H9 (cell line): Measurements from ENCODE around the gene SAP30L. TPM values are rescaled to one million over a fixed set of nuclear protein-coding genes. Genes with fewer than 3 reads are reported as not detected.

ENCODE experiments used
- DNase-seq: peaks from one replicate; pipeline ENCODE4 v3.0.0-alpha.2; 2017
- H2AFZ ChIP-seq: one replicate; pipeline ENCODE4 v1.6.1; 2013; ENCODE audit warnings: mild to moderate bottlenecking, low read length, control low read depth, moderate library complexity
- H2AK5ac ChIP-seq: 2 replicates; pipeline ENCODE4 v1.6.1; 2013; ENCODE audit warnings: low read length, control low read depth, mixed read lengths; ENCODE audit not compliant: insufficient read length
- H2BK120ac ChIP-seq: one replicate; pipeline ENCODE4 v1.6.1; 2013; ENCODE audit warnings: low read depth, mild to moderate bottlenecking, low read length, control low read depth, inconsistent platforms; ENCODE audit not compliant: poor library complexity, severe bottlenecking
- H2BK12ac ChIP-seq: 2 replicates; pipeline ENCODE4 v1.6.1; 2013; ENCODE audit warnings: low read length, control low read depth, mixed read lengths, low read depth; ENCODE audit not compliant: insufficient read length
- H2BK15ac ChIP-seq: 2 replicates; pipeline ENCODE4 v1.6.1; 2013; ENCODE audit warnings: low read depth, low read length, control low read depth
- H2BK20ac ChIP-seq: one replicate; pipeline ENCODE4 v1.6.1; 2013; ENCODE audit warnings: low read depth, mild to moderate bottlenecking, low read length, control low read depth, inconsistent platforms; ENCODE audit not compliant: poor library complexity, severe bottlenecking
- H2BK5ac ChIP-seq: 2 replicates; pipeline ENCODE4 v1.6.1; 2013; ENCODE audit warnings: low read length, control low read depth, mixed read lengths; ENCODE audit not compliant: insufficient read length
- H3K14ac ChIP-seq: 2 replicates; pipeline ENCODE4 v1.6.1; 2013; ENCODE audit warnings: low read length, control low read depth; ENCODE audit not compliant: insufficient read depth
- H3K18ac ChIP-seq: 2 replicates; pipeline ENCODE4 v1.6.1; 2013; ENCODE audit warnings: low read depth, mild to moderate bottlenecking, mixed read lengths, low read length, control low read depth; ENCODE audit not compliant: insufficient read length
- H3K23ac ChIP-seq: 2 replicates; pipeline ENCODE4 v1.6.1; 2013; ENCODE audit warnings: low read length, control low read depth, mixed read lengths, low read depth; ENCODE audit not compliant: insufficient read length
- H3K23me2 ChIP-seq: 2 replicates; pipeline ENCODE4 v1.6.1; 2013; ENCODE audit warnings: low read depth, mild to moderate bottlenecking, mixed read lengths, low read length, control low read depth; ENCODE audit not compliant: insufficient read length, poor library complexity, severe bottlenecking
- H3K27ac ChIP-seq: 2 replicates; pipeline ENCODE4 v1.5.1; 2013; ENCODE audit warnings: low read length, control low read depth, mixed read lengths, low read depth; ENCODE audit not compliant: insufficient read length
- H3K27me3 ChIP-seq: 2 replicates; pipeline ENCODE4 v1.6.1; 2013; ENCODE audit warnings: low read length, control low read depth, inconsistent platforms; ENCODE audit not compliant: insufficient read depth
- H3K4ac ChIP-seq: 2 replicates; pipeline ENCODE4 v1.6.1; 2013; ENCODE audit warnings: low read depth, mild to moderate bottlenecking, control low read depth, inconsistent platforms, low read length, moderate library complexity
- H3K4me1 ChIP-seq: 2 replicates; pipeline ENCODE4 v1.6.1; 2013; ENCODE audit warnings: low read length, control low read depth, inconsistent platforms; ENCODE audit not compliant: insufficient read depth
- H3K4me2 ChIP-seq: 2 replicates; pipeline ENCODE4 v1.6.1; 2013; ENCODE audit warnings: low read length, control low read depth, mixed read lengths; ENCODE audit not compliant: insufficient read length, insufficient read depth
- H3K56ac ChIP-seq: 2 replicates; pipeline ENCODE4 v1.6.1; 2013; ENCODE audit warnings: low read depth, mild to moderate bottlenecking, mixed read lengths, low read length, control low read depth; ENCODE audit not compliant: insufficient read length
- H3K79me1 ChIP-seq: 2 replicates; pipeline ENCODE4 v1.6.1; 2013; ENCODE audit warnings: low read depth, mild to moderate bottlenecking, moderate library complexity, low read length, control low read depth, inconsistent platforms; ENCODE audit not compliant: insufficient read depth, poor library complexity, severe bottlenecking
- H3K79me2 ChIP-seq: 2 replicates; pipeline ENCODE4 v1.6.1; 2013; ENCODE audit warnings: low read length, control low read depth, inconsistent platforms; ENCODE audit not compliant: insufficient read depth
- H3K9ac ChIP-seq: 2 replicates; pipeline ENCODE4 v1.6.1; 2013; ENCODE audit warnings: low read length, control low read depth, mixed read lengths; ENCODE audit not compliant: insufficient read length; ENCODE audit errors: extremely low read depth
- H3K9me3 ChIP-seq: one replicate; pipeline ENCODE4 v1.6.1; 2013; ENCODE audit warnings: low read depth, low read length, inconsistent platforms; ENCODE audit not compliant: control insufficient read depth
- H3T11ph ChIP-seq: one replicate; pipeline ENCODE4 v1.6.1; 2013; ENCODE audit warnings: mild to moderate bottlenecking, low read length, control low read depth, inconsistent platforms
- H4K20me1 ChIP-seq: one replicate; pipeline ENCODE4 v1.6.1; 2013; ENCODE audit not compliant: control insufficient read depth, insufficient read length, insufficient read depth
- H4K5ac ChIP-seq: 2 replicates; pipeline ENCODE4 v1.6.1; 2013; ENCODE audit warnings: low read depth, mild to moderate bottlenecking, mixed read lengths, low read length, control low read depth; ENCODE audit not compliant: insufficient read length
- H4K8ac ChIP-seq: replicated peaks from 2 replicates; pipeline ENCODE4 v1.6.1; 2013; ENCODE audit warnings: low read length, control low read depth, mixed read lengths, low read depth; ENCODE audit not compliant: insufficient read length
- H4K91ac ChIP-seq: 2 replicates; pipeline ENCODE4 v1.6.1; 2013; ENCODE audit warnings: low read depth, mild to moderate bottlenecking, moderate library complexity, mixed read lengths, low read length, control low read depth; ENCODE audit not compliant: insufficient read length
- H3K27ac Mint-ChIP-seq, 3 experiments: 2 replicates in 2 of 3; 3 replicates in 1 of 3; pipeline ENCODE4 v1.8.0; 2020 to 2021; ENCODE audit warnings: mixed read lengths in 3 of 3, mild to moderate bottlenecking in 1 of 3, moderate library complexity in 1 of 3
- H3K27me3 Mint-ChIP-seq: 2 replicates; pipeline ENCODE4 v1.8.0; 2021; ENCODE audit warnings: low read depth, mild to moderate bottlenecking, moderate library complexity, mixed read lengths
- H3K36me3 Mint-ChIP-seq, 3 experiments: 2 replicates in 2 of 3; 3 replicates in 1 of 3; pipeline ENCODE4 v1.8.0; 2020 to 2021; ENCODE audit warnings: low read depth in 3 of 3, mixed read lengths in 3 of 3; ENCODE audit not compliant: insufficient read depth in 1 of 3
- H3K4me1 Mint-ChIP-seq, 2 experiments: 2 replicates each; pipeline ENCODE4 v1.8.0; 2020; ENCODE audit warnings: mixed read lengths in 2 of 2
- H3K4me3 Mint-ChIP-seq, 2 experiments: 2 replicates in 1 of 2; 3 replicates in 1 of 2; pipeline ENCODE4 v1.8.0; 2020 to 2021; ENCODE audit warnings: mild to moderate bottlenecking in 2 of 2, mixed read lengths in 2 of 2, moderate library complexity in 1 of 2
- H3K9me3 Mint-ChIP-seq, 2 experiments: 2 replicates in 1 of 2; 3 replicates in 1 of 2; pipeline ENCODE4 v1.8.0; 2020; ENCODE audit warnings: mild to moderate bottlenecking in 2 of 2, mixed read lengths in 2 of 2, moderate library complexity in 1 of 2
- CTCF ChIP-seq: fragments of 200-600 bp; sonication (generic); conservative IDR thresholded peaks from 3 replicates; pipeline ENCODE4 v1.8.0; 2021; ENCODE audit warnings: antibody characterized with exemption, mild to moderate bottlenecking
- WGBS: extraction: QIAGEN DNeasy Blood & Tissue Kit; methylation state at CpG from one replicate; pipeline ENCODE4 v1.1.7; 2013; ENCODE audit warnings: missing lambda C conversion rate, low lambda C conversion rate, mixed read lengths; ENCODE audit not compliant: insufficient read length; ENCODE audit errors: extremely low coverage; 5-methylcytosine and 5-hydroxymethylcytosine counted together
- total RNA-seq: library from RNA; stranded (reverse); gene quantifications from 2 replicates; pipeline ENCODE4 v1.2.1, GENCODE V29; 2021

Gene SAP30L
- total RNA-seq, 1 experiment from 2014 or later = 25.0 TPM

- Histone ChIP-seq H2AK5ac (no peak overlapping the region), H3K27me3 (peaks cover 17% of the 10 kb centered on the region), H2BK20ac (no peak overlapping the region)
These were observed 20.4 kb downstream of the SAP30L start for GRCh38 chr5:154466147-154466546.

More at GRCh38 chr5:154466147-154466546, 20.4 kb downstream of the SAP30L start:
- no peak overlapping the region for H2AFZ ChIP-seq
- H3K4me2 ChIP-seq = no peak overlapping the region
- H3K14ac ChIP-seq = no peak overlapping the region
- no peak overlapping the region for H4K8ac ChIP-seq
- Mint-ChIP-seq H3K9me3 (no peaks in the 10 kb centered on the region), H3K27ac (no peak overlapping the region), H3K4me1 (peaks cover 11 to 13% of the 10 kb centered on the region in 2 experiments), H3K27me3 (peaks cover 63% of the 10 kb centered on the region), H3K4me3 (no peak overlapping the region), H3K36me3 (no peaks in the 10 kb centered on the region; a peak in 1 of 7 replicates)
- no peak overlapping the region for H4K5ac ChIP-seq
- WGBS = no CpG with 5 or more reads among the region's 5 CpGs
- H3K18ac ChIP-seq = no peak overlapping the region
- no peak for TF ChIP-seq CTCF
- H3K79me1 ChIP-seq = no peaks in the 10 kb centered on the region
- DNase-seq = no peak
- H3K27ac ChIP-seq = no peak overlapping the region
- H3K4me1 ChIP-seq = no peaks in the 10 kb centered on the region
- H3K9me3 ChIP-seq = no peaks in the 10 kb centered on the region
- H3K79me2 ChIP-seq = no peaks in the 10 kb centered on the region
- no peak overlapping the region for H3T11ph ChIP-seq
- no peak overlapping the region for H4K91ac ChIP-seq
- H2BK5ac ChIP-seq = no peak overlapping the region
- no peak overlapping the region for H3K23ac ChIP-seq
- H2BK12ac ChIP-seq = no peak overlapping the region
- no peak overlapping the region for H3K4ac ChIP-seq
- no peaks in the 10 kb centered on the region for H3K23me2 ChIP-seq
- H2BK15ac ChIP-seq = no peak overlapping the region
- no peak overlapping the region for H2BK120ac ChIP-seq
- H3K56ac ChIP-seq = no peak overlapping the region
- no peak overlapping the region for H3K9ac ChIP-seq
- H4K20me1 ChIP-seq = no peaks in the 10 kb centered on the region
